ENCODE data around the gene PBX1. TPM values are rescaled to one million over a fixed set of nuclear protein-coding genes. Genes with fewer than 3 reads are reported as not detected.
A peak's percentile ranks its signal among the peaks of the same experiment; 100 is the strongest.

PBX1 gene
- total and polyA plus RNA-seq, 2 of the 4 experiments (the other 2 are of a cell fraction), result 13.9 to 17.9 TPM

DNA sequence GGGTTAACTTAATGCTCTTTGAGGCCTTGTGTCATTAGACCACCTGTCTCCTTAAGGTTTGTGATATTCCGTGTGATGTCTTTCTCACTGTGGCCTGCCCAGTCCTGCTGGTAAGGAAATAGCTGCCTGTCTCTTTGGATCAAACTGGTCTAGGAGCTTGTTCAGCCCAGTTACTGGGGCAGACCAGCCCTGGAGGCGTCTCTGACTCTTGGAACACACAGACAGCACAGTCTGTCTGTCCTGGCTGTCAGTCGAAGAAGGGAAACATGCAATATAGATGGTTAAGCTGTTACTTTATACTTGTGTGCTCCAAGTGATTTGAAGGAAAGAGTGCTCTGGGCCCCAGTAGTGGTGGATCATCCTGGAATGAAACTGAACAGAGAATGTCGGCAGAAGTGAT is 20.4 kb downstream of the PBX1 start:
- Histone ChIP-seq H3K9me3 (ENCODE audit: control insufficient read depth, insufficient read depth, low read length) (no peaks in the 10 kb centered on the region), H4K20me1 (ENCODE audit: insufficient read depth, low read length) (peaks cover 4% of the 10 kb centered on the region; the same call in 1 of the 2 replicates), H2BK5ac (ENCODE audit: low read depth, low read length, poor library complexity, severe bottlenecking) (no peak overlapping the region), H3K27me3 (ENCODE audit: control insufficient read depth, insufficient read depth, low read length) (no peaks in the 10 kb centered on the region), H2AK5ac (ENCODE audit: low read depth, low read length) (no peak overlapping the region), H3K4me3 (ENCODE audit: insufficient read depth, low read depth, low read length) (no peak overlapping the region), H3K9me1 (ENCODE audit: insufficient read depth, low read length) (peaks cover 11% of the 10 kb centered on the region), H4K5ac (ENCODE audit: low read depth, low read length) (no peak overlapping the region; the same call in 1 of the 2 replicates), H3K9ac (ENCODE audit: low read depth, low read length) (no peak overlapping the region), H3K79me1 (ENCODE audit: low read depth in 1 of 2, low read length in 2 of 2) (peaks cover 15 to 37% of the 10 kb centered on the region in 2 experiments), H3K4me1 (ENCODE audit: control insufficient read depth, insufficient read depth, low read length) (peaks cover 15% of the 10 kb centered on the region), H4K8ac (ENCODE audit: low read depth in 2 of 2, low read length in 2 of 2) (0 out of 4 replicates have a peak overlapping the region, but pooled peaks have one; percentile 8 to 16), H3K23ac (ENCODE audit: low read depth, low read length) (peak overlapping the region; percentile 29; the same call in 1 of the 2 replicates), H3K14ac (replicated peaks; ENCODE audit: low read depth, low read length) (no peak overlapping the region), H2BK15ac (ENCODE audit: low read depth, low read length) (peak overlapping the region; percentile 44; the same call in 1 of the 3 replicates), H3K56ac (ENCODE audit: extremely low read depth, insufficient read depth, low read length) (no peak overlapping the region), H3K27ac (ENCODE audit: insufficient read depth, low read length) (no peak overlapping the region; the same call in 1 of the 2 replicates), H3K18ac (ENCODE audit: low read depth, low read length) (peak overlapping the region; percentile 33; the same call in 1 of the 2 replicates), H3K36me3 (ENCODE audit: control insufficient read depth, insufficient read depth, low read length) (peaks cover 4% of the 10 kb centered on the region; the same call in 1 of the 2 replicates), H2BK120ac (ENCODE audit: low read depth, low read length) (no peak overlapping the region), H3K4ac (ENCODE audit: low read depth, low read length) (peak overlapping the region; percentile 3; the same call in 1 of the 2 replicates), H4K91ac (ENCODE audit: insufficient read depth, low read depth, low read length) (no peak overlapping the region), H2AK9ac (replicated peaks; ENCODE audit: low read depth, low read length, poor library complexity) (no peak overlapping the region), H3K4me2 (ENCODE audit: low read depth, low read length) (no peak overlapping the region), H2AFZ (replicated peaks; ENCODE audit: low read length, poor library complexity) (no peak overlapping the region), H2BK20ac (ENCODE audit: low read depth, low read length) (no peak overlapping the region)
- intact Hi-C loops (cut with micrococcal nuclease) (loop anchor here (5.0 kb wide), 1 partner anchor 168 kb away; no protein-coding TSS in a partner anchor), dilution Hi-C loops (cut with HindIII; ENCODE audit: low sequenced_read_pairs, unreplicated experiment) (no loop called here), in situ Hi-C loops (cut with MboI; ENCODE audit: low sequenced_read_pairs) (no loop called here)
- DNase-seq, result no peak
- POLR2A ChIA-PET (ENCODE audit: unreplicated experiment), result no interaction called here
- CTCF ChIA-PET, result interaction anchor here (1.1 kb wide), 1 partner anchor 28 kb away, joined by 4 read pairs; no protein-coding TSS in a partner anchor
- no TSS peak for BruUV-seq (replicated peaks)
- no peak for ATAC-seq (ENCODE audit: low read depth)
- TF ChIP-seq BHLHE40 (IDR thresholded peaks at IDR 0.05; ENCODE audit: low read depth, low read length) (no peak), MAFK (IDR thresholded peaks at IDR 0.05; ENCODE audit: low read depth, low read length) (no peak), NFE2L2 (IDR thresholded peaks at IDR 0.05; ENCODE audit: low read depth, low read length) (no peak), CHD1 (IDR thresholded peaks at IDR 0.05; ENCODE audit: low read depth, low read length) (no peak), POLR2A (IDR thresholded peaks at IDR 0.05; ENCODE audit: low read depth, low read length) (no peak), RAD21 (IDR thresholded peaks at IDR 0.05; ENCODE audit: low read length) (no peak), RCOR1 (IDR thresholded peaks at IDR 0.05; ENCODE audit: insufficient replicate concordance, low read length) (no peak)
- TF ChIP-seq, protein P1, sequence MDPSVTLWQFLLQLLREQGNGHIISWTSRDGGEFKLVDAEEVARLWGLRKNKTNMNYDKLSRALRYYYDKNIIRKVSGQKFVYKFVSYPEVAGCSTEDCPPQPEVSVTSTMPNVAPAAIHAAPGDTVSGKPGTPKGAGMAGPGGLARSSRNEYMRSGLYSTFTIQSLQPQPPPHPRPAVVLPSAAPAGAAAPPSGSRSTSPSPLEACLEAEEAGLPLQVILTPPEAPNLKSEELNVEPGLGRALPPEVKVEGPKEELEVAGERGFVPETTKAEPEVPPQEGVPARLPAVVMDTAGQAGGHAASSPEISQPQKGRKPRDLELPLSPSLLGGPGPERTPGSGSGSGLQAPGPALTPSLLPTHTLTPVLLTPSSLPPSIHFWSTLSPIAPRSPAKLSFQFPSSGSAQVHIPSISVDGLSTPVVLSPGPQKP (IDR thresholded peaks at IDR 0.05; ENCODE audit: borderline replicate concordance, low read depth, low read length), result no peak
- no CpG with 5 or more reads among the region's 4 CpGs for WGBS, 2 experiments (ENCODE audit: extremely low coverage in 2 of 2, insufficient read length in 1 of 2)
